HG03097 (cell line): Measurements from ENCODE around the gene IGF1R.

Source experiments
- ATAC-seq: cut with Tn5 transposase; IDR thresholded peaks from one replicate; pipeline ENCODE4 v1.9.1; 2021; ENCODE audit not compliant: unreplicated experiment, low FRiP score

IGF1R gene

GRCh38 chr15:98787936-98788757 lies 139.8 kb downstream of the IGF1R start:
- no peak for ATAC-seq

- ATAC-seq: no peak
These were observed 140.7 kb downstream of the IGF1R start for GRCh38 chr15:98789020-98789419.

- no peak for ATAC-seq
These were observed 141.9 kb downstream of the IGF1R start for GRCh38 chr15:98790270-98790669.

- no peak for ATAC-seq
These were observed 142.8 kb downstream of the IGF1R start for GRCh38 chr15:98791046-98791701.

GRCh38 chr15:98792117-98792516 lies 143.8 kb downstream of the IGF1R start:
- ATAC-seq: no peak

GRCh38 chr15:98794211-98794610 lies 145.9 kb downstream of the IGF1R start:
- ATAC-seq: no peak

- ATAC-seq: no peak
These were observed 146.4 kb downstream of the IGF1R start for GRCh38 chr15:98794748-98795147.

GRCh38 chr15:98795980-98796379 lies 147.6 kb downstream of the IGF1R start:
- ATAC-seq: no peak

- ATAC-seq: no peak
These were observed 148.5 kb downstream of the IGF1R start for GRCh38 chr15:98796685-98797357.

- no peak for ATAC-seq
These were observed 150.1 kb downstream of the IGF1R start for GRCh38 chr15:98798375-98798893.

- ATAC-seq: no peak
These were observed 151.4 kb downstream of the IGF1R start for GRCh38 chr15:98799461-98800390.

GRCh38 chr15:98800437-98801233 lies 152.3 kb downstream of the IGF1R start:
- ATAC-seq: no peak

- ATAC-seq: no peak
These were observed 152.9 kb downstream of the IGF1R start for GRCh38 chr15:98801234-98801561.

- no peak for ATAC-seq
These were observed 153.8 kb downstream of the IGF1R start for GRCh38 chr15:98802187-98802586.

- ATAC-seq: no peak
These were observed 155.1 kb downstream of the IGF1R start for GRCh38 chr15:98803228-98804056.

GRCh38 chr15:98804057-98804380 lies 155.7 kb downstream of the IGF1R start:
- ATAC-seq: no peak

GRCh38 chr15:98805434-98806274 lies 157.3 kb downstream of the IGF1R start:
- ATAC-seq: no peak

GRCh38 chr15:98806275-98806895 lies 158.0 kb downstream of the IGF1R start:
- no peak for ATAC-seq
